ENCODE measurements around the gene ETFDH.
A peak's percentile ranks its signal among the peaks of the same experiment; 100 is the strongest.

Gene ETFDH

DNA sequence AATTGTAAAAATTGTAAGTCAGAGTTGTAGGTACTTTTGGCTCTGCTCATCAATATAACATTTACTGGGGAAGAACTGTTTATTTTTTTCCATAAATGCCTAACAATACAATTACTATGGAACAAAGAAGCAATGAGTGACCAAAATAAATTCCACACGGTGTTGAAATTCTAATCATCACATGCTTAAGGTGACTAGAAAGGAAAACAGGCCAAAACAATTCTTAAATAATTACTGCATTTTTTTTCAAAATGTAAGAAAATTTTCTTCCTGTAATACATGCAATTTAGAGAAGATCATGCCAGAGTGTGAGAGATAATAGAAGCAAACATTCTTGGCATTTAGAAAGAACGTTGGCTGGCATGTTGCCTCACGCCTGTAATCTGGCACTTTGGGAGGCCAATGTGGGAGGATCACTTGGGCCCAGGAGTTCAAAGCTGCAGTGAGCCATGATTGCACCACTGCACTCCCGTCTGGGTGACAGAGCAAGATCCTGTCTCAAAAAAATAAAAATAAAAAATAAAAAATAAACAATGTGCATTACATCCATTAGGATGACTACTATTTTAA, 22.9 kb upstream of the ETFDH start:
- no peak overlapping the region for H3K27ac ChIP-seq (replicated peaks)
- TF ChIP-seq, protein P1, sequence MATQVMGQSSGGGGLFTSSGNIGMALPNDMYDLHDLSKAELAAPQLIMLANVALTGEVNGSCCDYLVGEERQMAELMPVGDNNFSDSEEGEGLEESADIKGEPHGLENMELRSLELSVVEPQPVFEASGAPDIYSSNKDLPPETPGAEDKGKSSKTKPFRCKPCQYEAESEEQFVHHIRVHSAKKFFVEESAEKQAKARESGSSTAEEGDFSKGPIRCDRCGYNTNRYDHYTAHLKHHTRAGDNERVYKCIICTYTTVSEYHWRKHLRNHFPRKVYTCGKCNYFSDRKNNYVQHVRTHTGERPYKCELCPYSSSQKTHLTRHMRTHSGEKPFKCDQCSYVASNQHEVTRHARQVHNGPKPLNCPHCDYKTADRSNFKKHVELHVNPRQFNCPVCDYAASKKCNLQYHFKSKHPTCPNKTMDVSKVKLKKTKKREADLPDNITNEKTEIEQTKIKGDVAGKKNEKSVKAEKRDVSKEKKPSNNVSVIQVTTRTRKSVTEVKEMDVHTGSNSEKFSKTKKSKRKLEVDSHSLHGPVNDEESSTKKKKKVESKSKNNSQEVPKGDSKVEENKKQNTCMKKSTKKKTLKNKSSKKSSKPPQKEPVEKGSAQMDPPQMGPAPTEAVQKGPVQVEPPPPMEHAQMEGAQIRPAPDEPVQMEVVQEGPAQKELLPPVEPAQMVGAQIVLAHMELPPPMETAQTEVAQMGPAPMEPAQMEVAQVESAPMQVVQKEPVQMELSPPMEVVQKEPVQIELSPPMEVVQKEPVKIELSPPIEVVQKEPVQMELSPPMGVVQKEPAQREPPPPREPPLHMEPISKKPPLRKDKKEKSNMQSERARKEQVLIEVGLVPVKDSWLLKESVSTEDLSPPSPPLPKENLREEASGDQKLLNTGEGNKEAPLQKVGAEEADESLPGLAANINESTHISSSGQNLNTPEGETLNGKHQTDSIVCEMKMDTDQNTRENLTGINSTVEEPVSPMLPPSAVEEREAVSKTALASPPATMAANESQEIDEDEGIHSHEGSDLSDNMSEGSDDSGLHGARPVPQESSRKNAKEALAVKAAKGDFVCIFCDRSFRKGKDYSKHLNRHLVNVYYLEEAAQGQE (IDR thresholded peaks at IDR 0.05; ENCODE audit: insufficient replicate concordance, low read depth) = no peak
- TF ChIP-seq POLR2AphosphoS5 (IDR thresholded peaks at IDR 0.05; ENCODE audit: low read depth) (no peak), SPI1 (IDR thresholded peaks at IDR 0.05; ENCODE audit: borderline replicate concordance, low read depth) (no peak), GABPA (IDR thresholded peaks at IDR 0.05; ENCODE audit: low read depth) (no peak)
- TF ChIP-seq, protein P2, sequence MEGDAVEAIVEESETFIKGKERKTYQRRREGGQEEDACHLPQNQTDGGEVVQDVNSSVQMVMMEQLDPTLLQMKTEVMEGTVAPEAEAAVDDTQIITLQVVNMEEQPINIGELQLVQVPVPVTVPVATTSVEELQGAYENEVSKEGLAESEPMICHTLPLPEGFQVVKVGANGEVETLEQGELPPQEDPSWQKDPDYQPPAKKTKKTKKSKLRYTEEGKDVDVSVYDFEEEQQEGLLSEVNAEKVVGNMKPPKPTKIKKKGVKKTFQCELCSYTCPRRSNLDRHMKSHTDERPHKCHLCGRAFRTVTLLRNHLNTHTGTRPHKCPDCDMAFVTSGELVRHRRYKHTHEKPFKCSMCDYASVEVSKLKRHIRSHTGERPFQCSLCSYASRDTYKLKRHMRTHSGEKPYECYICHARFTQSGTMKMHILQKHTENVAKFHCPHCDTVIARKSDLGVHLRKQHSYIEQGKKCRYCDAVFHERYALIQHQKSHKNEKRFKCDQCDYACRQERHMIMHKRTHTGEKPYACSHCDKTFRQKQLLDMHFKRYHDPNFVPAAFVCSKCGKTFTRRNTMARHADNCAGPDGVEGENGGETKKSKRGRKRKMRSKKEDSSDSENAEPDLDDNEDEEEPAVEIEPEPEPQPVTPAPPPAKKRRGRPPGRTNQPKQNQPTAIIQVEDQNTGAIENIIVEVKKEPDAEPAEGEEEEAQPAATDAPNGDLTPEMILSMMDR (IDR thresholded peaks at IDR 0.05; ENCODE audit: insufficient read depth, low read length) = no peak
- H3K4me3 ChIP-seq (replicated peaks; ENCODE audit: insufficient read depth, low read length) = no peak overlapping the region
- DNase-seq (ENCODE audit: low read depth in 1 of 2, low spot score in 1 of 2) = peak in 1 of 2 experiments; percentile 4
- H3K27me3 ChIP-seq (ENCODE audit: insufficient read depth, poor library complexity, severe bottlenecking) = no peaks in the 10 kb centered on the region

DNA sequence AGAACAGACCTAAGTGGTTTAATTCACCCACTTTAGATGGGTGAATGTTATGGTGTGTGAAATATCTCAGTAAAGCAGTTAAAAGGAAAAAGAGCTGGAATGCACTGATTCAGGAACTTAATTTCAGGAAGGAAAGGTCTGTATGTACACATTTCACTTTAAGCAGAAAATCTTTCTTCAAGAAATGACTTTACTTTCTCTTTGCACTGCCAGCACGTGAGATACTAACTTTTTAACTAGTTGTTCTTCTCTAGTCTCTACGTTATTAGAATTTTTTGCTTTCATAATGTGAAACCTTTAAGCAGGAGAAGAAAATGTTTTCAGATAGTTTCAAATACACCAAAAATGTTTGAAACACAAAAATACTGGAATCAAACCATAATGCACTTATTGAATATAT, 19.2 kb upstream of the ETFDH start:
- Histone ChIP-seq H3K4me3 (replicated peaks; ENCODE audit: insufficient read depth, low read length) (no peak overlapping the region), H3K27ac (replicated peaks) (no peak overlapping the region), H3K27me3 (ENCODE audit: insufficient read depth, poor library complexity, severe bottlenecking) (no peaks in the 10 kb centered on the region)
- no peak for DNase-seq (ENCODE audit: low read depth in 1 of 2, low spot score in 1 of 2)
- TF ChIP-seq GABPA (IDR thresholded peaks at IDR 0.05; ENCODE audit: low read depth) (no peak), POLR2AphosphoS5 (IDR thresholded peaks at IDR 0.05; ENCODE audit: low read depth) (no peak), SPI1 (IDR thresholded peaks at IDR 0.05; ENCODE audit: borderline replicate concordance, low read depth) (no peak)
- TF ChIP-seq, protein P1 (IDR thresholded peaks at IDR 0.05; ENCODE audit: insufficient replicate concordance, low read depth) = no peak
- TF ChIP-seq, protein P2 (IDR thresholded peaks at IDR 0.05; ENCODE audit: insufficient read depth, low read length) = no peak

DNA sequence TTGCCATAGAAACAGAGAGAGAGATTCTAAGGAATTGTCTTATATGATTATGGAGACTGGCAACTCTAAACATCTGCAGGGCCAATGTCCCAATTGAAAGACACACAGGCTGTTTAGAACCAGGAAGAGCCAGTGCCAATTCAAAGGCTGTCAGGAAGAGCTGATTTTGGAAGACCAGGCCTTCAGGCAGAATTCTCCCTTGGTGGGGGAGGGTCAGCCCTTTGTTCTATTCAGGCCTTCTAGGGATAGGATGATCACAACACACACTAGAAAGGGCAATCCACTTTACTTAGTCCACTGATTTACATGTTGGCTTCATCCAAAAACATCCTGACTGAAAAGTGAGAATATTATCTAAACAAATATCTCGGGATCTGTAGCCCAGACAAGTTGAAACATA, 15.7 kb upstream of the ETFDH start:
- TF ChIP-seq, protein P1 (IDR thresholded peaks at IDR 0.05; ENCODE audit: insufficient replicate concordance, low read depth) = no peak
- TF ChIP-seq, protein P2 (IDR thresholded peaks at IDR 0.05; ENCODE audit: insufficient read depth, low read length) = no peak
- TF ChIP-seq SPI1 (IDR thresholded peaks at IDR 0.05; ENCODE audit: borderline replicate concordance, low read depth) = no peak
- TF ChIP-seq POLR2AphosphoS5 (IDR thresholded peaks at IDR 0.05; ENCODE audit: low read depth) = no peak
- TF ChIP-seq GABPA (IDR thresholded peaks at IDR 0.05; ENCODE audit: low read depth) = no peak

More for the DNA sequence above, 15.7 kb upstream of the ETFDH start:
- no peak overlapping the region for H3K27ac ChIP-seq (replicated peaks)
- no peaks in the 10 kb centered on the region for H3K27me3 ChIP-seq (ENCODE audit: insufficient read depth, poor library complexity, severe bottlenecking)
- DNase-seq (ENCODE audit: low read depth in 1 of 2, low spot score in 1 of 2) = no peak
- no peak overlapping the region for H3K4me3 ChIP-seq (replicated peaks; ENCODE audit: insufficient read depth, low read length)
